Hepatic stellate cell (primary cell): ENCODE results near the gene KCNK1.

ENCODE experiments used
- DNase-seq: peaks from one replicate; pipeline ENCODE4 v3.0.0; 2011; ENCODE audit warnings: low spot score

Gene KCNK1

DNA sequence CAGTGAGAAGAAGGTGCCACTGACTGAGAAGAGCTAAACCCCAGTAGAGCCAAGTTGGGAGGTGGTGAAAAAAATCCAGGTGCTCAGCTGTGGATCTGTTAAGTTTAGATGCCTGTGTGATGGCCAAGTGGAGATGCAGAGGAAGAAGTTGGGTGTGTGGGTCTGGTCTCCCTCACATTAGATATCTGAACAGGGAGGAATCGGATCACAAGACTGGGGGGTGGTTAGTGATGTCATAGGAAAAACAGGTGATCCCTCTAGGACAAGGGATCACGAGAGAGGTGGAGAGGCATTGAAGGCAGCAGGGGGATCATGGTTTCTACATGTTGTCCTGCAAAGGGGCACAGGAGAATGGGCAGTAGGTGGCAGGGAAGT lies 22.6 kb downstream of the KCNK1 start:
- no peak for DNase-seq

DNA sequence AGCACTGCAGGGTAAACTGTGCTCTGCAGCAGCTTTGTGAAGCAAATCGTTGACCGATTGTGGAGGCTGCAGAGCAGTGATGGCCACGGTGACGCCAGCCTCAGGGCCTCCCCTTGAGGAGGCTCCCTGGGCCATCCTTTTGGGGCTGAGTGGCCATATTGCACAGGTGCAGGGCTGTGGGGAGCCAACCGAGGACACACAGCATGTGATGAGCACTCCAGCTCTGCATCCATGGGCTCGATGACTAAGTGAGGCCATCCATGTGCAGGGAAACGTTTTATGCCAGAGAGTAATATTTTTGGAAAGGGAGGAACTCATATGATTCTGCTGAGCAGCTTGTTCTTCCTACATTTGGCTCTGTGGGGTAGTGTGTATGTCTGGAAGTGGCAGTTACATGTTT lies 24.6 kb downstream of the KCNK1 start:
- no peak for DNase-seq

GRCh38 chr1:233639611-233640010 lies 25.7 kb downstream of the KCNK1 start:
- DNase-seq = no peak

DNA sequence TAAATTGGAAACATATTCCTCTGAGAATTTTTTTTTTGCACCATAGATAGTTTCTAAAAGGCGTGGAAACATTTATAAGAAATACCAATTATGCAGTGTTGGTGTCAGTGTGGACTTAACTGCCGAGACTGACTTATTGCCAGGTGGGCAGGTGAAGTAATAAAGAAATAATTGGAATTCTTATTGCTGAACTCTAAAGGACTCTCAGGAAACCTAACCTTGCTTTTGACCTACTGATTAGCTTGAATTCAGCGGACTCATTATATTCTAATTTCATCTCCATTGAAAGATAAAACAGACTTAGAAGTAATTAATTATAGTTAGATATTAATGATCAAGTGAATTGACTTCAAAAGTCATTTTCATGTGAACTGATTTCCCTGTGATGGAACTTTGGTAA lies 26.3 kb downstream of the KCNK1 start:
- DNase-seq = no peak

DNA sequence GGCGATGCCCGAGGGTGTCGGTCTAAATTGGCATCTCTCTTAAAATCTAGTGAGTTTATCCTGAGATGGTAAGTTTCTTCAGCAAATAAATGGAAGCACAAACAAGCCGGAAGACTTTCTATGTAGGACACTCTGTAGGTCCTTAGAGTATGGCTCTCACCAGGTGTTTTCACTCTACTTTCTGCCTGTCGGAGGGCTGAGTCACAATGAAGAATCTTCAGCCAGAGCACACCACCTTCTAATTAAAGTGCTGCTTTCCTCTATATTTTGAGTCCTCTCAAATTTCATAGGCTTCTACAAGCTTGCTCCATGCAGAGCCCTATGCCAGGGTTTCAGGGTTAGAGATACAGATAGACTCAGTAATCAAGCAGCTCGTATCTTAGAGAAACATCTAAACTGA lies 27.1 kb downstream of the KCNK1 start:
- DNase-seq = no peak

GRCh38 chr1:233647073-233647472 lies 33.2 kb downstream of the KCNK1 start:
- no peak for DNase-seq

DNA sequence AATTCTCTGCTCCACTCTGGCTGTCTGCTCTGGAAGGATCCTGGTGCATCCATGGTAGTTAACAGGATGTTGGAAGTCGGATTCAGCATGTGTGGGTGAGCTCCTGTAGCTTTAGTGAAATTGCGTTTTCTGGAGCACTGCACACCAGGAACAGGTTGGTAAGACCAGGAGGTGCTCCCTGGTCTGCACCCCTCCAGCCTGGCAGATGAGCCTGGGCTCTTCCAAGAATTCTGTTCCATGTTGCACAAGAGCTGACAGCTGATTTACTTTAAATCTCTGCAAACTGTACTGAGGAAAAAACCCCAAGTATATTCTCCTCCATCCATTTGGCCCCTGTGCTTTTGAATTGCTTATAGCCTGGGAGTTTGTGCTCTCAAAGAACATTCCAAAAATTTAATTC lies 33.7 kb downstream of the KCNK1 start:
- DNase-seq = no peak

GRCh38 chr1:233651061-233651460 lies 37.2 kb downstream of the KCNK1 start:
- DNase-seq = no peak

GRCh38 chr1:233651563-233652233 lies 37.8 kb downstream of the KCNK1 start:
- DNase-seq = no peak

- DNase-seq = no peak
These were observed 38.6 kb downstream of the KCNK1 start for GRCh38 chr1:233652526-233652925.

DNA sequence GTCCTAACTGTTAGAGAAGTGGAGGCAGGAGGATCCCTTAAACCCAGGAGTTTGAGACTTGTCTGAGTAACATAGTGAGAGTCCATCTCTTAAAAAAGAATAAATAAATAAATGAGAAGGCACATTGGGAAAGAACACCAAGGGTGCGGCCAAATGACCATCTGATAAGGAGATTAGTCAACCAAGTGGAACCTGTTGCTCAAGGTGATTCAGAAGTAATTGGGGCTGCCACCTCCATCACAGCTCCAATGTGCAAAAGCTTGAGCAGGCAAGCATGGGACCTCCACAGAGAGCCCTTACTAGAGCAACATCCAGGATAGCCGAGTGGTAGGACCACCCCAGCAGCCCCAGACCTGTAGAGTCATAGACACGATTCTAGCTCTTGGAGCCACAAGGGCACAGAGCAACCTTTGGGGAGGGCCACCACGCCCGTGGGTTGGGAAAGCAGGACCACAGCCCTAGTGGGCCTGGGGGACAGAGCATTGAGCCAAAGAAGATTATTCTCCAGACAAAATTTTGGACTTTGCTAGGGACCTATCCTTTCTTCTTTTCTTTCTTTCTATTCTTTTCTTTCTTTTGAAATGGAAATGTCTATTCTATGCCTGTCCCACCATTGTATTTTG lies 40.9 kb downstream of the KCNK1 start:
- DNase-seq = no peak

DNA sequence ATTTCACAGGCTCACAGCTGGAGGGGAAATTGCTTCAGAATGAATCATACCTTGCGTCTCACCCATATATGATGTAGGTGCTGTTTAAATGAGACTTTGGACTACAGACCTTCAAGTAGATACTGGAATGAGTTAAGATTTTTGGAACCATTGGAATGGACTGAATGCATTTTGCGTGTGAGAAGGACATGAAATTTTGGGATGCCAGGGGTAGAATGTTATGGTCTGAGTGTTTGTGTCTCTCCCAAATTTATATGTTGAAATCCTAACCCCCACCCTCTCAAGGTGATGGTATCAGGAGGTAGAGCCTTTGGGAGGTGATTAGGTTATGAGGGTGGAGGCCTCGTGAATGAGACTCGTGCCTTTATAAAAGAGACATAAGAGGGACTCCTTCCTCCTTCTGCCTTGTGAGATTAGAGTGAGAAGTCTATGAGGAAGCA lies 41.4 kb downstream of the KCNK1 start:
- no peak for DNase-seq

- no peak for DNase-seq
These were observed 42.2 kb downstream of the KCNK1 start for GRCh38 chr1:233656032-233656635.

DNA sequence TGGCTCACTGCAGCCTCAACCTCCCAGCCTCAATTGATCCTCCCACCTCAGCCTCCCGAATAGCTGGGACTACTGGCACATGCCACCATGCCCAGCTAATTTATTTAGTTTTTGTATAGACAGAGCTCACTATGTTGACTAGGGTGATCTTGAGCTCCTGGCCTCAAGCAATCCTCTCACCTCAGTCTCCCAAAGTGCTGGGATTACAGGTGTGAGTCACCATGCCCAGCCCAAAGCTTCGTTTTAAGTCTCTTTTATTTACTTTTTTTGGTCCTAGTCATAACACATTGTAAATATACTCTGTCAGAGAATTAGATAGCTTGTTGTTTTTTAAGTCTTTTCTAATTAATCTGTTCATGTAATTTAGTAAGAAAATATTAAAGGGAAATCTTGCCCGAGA lies 42.8 kb downstream of the KCNK1 start:
- DNase-seq = no peak

GRCh38 chr1:233657466-233657865 lies 43.6 kb downstream of the KCNK1 start:
- DNase-seq = no peak

DNA sequence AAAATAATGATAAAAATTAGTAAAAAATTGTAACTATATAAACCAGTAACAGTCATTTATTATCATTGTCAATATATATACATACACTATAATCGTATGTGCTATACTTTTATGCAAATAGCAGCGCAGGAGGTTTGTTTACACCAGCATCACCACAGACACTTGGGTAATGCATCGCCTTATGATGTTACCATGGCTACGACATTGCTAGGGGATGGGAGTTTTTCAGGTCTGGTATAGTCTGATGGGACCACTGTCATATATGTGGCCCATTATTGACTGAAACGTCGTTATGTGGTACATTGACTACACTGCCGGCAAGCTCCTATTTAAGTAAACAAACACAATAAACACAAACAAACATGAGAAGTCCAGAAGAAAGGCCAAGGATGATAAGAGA lies 45.6 kb downstream of the KCNK1 start:
- no peak for DNase-seq

- DNase-seq = no peak
These were observed 47.7 kb downstream of the KCNK1 start for GRCh38 chr1:233661376-233662159.

DNA sequence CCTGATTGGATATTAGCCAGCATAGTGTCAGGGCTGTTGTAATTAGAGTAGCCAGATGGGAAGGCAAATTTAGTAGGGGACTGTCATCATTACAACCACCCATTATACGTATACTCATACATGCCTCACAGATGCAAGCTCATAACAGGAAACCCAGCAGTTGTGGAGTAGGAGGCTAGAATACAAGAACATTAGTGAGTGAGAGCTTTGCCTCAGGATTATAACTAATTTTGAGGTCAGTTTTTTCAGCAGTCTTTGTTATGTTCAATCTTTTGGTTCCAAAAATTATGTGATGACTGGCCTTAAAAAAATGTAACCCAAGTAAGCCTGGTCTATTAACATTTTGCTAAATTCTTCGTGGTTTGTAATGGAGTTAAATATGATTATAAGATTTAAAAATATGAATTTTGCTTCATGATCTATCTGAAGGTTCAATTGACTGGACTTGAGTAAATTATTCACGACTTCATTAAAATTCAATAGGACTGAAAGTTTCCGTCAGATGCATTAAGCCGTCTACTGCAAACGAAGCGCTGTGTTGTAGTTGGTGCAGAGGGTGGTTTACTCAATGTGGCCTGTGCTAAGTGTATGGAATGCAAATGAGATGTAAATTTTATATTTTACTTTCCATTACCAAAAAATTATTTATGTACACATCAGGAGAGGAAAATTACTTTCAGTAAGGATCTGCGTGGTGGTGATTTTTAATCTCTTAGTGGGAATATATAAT lies 48.8 kb downstream of the KCNK1 start:
- DNase-seq = no peak

DNA sequence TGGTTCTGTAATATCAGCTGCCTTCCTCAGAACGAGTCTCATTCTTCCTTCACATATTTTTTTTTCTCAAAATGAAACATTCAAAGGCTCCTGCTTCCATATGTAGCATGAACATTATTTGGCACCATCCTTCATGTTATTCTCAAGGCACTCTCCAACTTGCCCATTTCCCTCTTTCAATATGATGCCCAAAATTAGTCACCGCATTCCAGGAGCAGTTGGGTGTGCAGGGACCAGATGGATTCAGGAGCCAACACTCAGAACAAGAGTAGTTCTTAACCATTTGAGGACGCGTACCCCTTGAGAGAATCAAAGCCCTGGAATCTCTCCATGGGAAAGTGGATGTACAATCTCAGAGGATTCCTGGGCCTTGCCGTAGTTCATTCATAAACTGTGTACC lies 50.3 kb downstream of the KCNK1 start:
- no peak for DNase-seq

- DNase-seq = no peak
These were observed 51.1 kb downstream of the KCNK1 start for GRCh38 chr1:233664804-233665574.

DNA sequence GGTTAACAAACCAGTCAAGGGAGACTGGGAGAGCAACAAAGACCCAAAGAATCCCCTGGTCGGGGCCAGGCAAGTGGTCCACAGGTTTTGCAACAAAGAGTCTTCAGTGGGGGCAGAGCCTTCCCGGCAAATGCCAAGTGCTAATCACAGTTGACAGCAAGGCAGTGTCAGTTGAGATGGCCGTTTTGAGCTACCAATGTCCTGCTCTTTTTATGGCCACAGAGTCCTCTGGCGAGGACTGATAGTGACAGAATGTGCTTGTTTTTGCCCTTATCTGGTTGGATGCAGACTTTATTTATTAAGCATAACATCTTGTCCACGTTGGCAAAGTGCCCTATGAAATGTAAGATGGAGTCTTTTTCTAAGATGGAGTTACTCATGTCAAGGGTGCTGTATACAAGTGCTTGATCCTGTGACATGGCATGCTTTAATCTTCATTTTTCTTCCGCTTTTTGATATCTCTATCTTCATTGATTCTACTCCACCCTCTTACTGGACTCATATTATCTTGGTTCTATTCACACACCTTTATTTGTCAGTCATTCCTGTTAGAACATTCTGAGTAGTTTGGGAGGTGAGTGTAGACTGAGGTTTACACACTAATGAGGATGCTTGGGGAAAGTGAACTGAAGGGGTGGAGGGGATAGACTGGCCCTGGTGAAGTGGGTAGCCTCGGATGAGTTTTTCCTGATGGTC lies 51.8 kb downstream of the KCNK1 start:
- DNase-seq = no peak
